NCI-H1105 treated with DMSO at 0.1 percent for 48 hours (cell line): ENCODE results near the gene GGT6.
"Not testable (repeated sequence)": the region's sequence is repeated elsewhere in the genome, so short reads cannot be mapped to it uniquely, and the experiment has no call there.

Experiments used
- DNase-seq: peaks from one replicate; lab custom pipeline; 2025; lab: John Stamatoyannopoulos, UW

The GGT6 gene, protein sequence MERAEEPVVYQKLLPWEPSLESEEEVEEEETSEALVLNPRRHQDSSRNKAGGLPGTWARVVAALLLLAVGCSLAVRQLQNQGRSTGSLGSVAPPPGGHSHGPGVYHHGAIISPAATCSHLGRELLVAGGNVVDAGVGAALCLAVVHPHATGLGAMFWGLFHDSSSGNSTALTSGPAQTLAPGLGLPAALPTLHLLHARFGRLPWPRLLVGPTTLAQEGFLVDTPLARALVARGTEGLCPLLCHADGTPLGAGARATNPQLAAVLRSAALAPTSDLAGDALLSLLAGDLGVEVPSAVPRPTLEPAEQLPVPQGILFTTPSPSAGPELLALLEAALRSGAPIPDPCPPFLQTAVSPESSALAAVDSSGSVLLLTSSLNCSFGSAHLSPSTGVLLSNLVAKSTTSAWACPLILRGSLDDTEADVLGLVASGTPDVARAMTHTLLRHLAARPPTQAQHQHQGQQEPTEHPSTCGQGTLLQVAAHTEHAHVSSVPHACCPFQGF

GRCh38 chr17:4560421-4560820 is at the start of gene GGT6:
Gene GGT6, minus strand, starts transcription at chr17:4560577. Its CDS starts 56 bp downstream, at chr17:4560521.
- DNase-seq: peak; percentile 87

DNA sequence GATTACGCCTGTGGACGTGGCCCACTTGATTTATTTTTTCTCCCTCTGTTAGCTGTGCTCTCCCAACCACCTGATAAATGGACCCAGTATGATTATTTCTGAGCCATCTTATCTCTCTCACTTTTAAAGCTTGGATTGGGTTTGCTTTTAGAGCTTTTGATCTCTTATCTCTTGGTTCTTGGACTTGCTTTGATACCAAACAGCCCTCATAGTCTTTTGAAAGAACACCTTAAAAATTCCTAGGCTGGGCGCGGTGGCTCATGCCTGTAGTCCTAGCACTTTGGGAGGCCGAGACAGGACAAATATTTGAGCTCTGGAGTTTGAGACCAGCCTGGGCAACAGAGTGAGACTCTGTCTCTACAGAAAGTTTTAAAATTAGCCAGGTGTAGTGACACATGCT is 49.8 kb upstream of the GGT6 start:
- no peak for DNase-seq

DNA sequence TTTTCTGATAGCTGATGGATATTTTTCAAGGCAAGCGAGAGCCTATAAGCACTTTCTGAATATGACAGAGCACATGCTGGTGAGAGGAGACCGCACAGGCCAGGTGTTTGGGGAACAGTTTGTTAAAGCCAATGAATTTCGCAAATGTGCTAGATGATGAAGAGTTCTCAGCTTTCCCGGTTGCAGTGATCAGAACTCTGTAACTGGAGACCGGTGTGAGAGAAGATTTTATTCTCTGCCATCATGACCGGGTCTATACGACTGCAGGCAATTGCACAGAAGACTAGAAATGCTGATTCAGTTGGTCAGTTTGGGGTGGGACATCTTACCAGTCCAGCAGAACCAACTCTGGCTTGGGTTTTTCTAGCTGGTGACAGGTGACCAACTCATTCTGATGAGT is 49.4 kb upstream of the GGT6 start:
- DNase-seq: no peak

- no peak for DNase-seq
Observed at GRCh38 chr17:4607773-4608187, 47.4 kb upstream of the GGT6 start.

DNA sequence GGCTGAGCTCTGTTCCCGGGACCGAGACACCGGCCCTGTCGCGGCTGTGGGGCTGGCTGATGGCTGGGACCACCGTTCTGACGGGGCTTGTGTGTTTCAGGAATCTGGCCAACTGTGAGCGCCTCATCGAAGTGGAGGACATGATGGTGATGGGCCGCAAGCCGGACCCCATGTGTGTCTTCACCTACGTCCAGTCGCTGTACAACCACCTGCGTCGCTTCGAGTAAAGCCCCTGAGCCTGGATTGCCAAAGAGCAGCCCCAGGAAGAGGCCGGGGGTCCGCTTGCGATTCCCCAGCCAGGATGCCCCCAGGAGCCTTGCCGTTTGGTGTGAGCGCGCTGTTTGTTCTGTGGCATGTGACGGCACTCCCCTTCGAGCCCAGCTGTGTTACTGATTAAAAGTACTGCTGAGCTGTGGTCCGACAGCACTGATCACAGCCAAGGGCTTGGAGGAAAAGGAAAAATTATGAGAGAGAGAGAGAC is 46.9 kb upstream of the GGT6 start:
- no peak for DNase-seq

DNA sequence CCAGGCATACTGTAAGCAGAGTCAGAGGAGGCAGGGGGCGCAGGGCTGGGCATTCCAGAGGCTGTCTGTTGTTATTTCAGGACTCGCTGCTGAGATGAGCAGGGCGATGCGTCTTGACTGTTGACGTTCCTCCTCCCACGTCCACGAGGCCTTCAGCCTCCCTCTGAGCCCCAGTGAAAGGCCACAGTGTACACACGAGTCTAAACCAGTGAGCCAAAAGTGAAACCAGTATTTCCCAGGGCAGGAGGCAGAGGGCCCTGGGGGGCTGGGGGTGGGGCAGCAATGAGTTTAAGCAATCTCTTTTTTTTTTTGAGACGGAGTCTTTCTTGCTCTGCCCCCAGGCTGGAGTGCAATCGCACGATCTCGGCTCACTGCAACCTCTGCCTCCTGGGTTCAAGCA is 45.4 kb upstream of the GGT6 start:
- DNase-seq: no peak

DNA sequence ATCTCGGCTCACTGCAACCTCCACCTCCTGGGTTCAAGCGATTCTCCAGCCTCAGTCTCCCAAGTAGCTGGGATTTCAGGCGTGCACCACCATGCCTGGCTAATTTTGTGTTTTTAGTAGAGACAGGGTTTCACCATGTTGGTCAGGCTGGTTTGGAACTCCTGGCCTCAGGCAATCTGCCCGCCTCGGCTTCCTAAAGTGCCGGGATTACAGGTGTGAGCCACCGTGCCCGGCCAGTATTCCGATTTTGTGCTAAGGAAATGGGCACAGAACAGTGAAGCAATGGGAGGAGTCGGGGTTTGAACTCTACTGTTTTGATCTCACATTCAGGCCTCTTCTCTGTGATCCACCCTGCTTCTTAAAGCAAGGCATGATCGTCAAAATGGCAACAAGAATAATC is 44.4 kb upstream of the GGT6 start:
- DNase-seq: not testable (repeated sequence)

DNA sequence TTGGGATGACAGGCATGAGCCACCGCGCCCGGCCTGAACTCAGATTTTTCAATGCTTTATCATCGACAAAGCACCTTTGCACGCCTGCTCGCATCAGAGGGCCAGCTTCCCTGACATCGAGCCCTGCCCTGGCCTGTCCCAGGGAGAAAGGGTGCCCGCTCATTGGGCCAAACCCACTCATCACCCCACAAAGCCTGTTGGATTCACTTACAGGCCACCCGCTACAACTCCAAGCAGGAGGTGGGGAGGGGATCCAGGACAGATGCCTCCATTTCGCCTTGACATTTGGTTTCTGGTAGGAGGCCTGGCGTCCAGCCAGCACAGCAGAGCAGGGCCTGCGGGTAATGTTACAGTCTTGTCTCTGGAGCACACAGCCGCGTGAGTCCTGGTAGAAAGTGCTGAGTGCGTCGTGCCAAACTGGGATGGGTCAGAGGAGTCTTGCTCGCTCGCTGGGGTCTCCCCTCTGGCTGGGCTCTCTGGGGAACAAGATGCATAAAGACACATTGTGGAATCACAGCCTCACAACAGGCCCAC is 43.8 kb upstream of the GGT6 start:
- DNase-seq: peak; percentile 80

DNA sequence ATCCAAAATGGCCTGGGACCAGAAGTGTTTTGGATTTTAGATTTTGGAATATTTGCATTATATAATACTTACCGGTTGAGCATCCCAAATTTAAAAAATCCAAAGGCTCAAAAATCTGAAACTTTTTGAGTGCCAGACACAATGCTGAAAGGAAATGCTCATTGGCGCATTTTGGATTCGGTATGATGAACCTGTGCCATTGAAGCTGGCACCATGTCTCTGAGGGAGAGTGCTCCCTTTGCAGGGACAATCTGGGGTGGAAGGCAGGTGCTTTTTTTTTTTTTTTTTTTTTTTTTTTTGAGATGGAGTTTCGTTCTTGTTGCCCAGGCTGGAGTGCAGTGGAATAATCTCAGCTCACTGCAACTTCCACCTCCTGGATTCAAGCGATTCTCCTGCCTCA is 41.7 kb upstream of the GGT6 start:
- no peak for DNase-seq

- no peak for DNase-seq
Observed at GRCh38 chr17:4601326-4601725, 40.9 kb upstream of the GGT6 start.

DNA sequence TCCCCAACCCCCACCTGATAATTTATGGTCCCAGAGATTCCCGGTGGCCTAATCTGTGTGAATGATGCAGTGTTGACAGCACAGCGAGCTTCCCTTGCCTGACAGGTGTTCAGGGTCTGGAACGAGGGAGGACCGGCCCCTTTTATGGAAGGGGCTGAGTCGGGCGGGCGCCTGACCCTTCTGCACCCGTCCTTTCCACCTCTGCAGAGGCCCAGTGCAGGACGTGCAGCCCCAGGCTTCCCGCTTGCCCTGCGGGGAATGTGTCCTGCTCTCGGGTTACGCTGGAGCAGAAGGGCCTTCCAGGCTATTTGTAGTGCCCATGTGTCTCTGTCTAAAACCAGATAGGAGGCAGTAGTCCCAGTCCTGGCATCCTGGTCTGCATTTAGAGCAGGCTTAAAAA is 40.2 kb upstream of the GGT6 start:
- DNase-seq: no peak

DNA sequence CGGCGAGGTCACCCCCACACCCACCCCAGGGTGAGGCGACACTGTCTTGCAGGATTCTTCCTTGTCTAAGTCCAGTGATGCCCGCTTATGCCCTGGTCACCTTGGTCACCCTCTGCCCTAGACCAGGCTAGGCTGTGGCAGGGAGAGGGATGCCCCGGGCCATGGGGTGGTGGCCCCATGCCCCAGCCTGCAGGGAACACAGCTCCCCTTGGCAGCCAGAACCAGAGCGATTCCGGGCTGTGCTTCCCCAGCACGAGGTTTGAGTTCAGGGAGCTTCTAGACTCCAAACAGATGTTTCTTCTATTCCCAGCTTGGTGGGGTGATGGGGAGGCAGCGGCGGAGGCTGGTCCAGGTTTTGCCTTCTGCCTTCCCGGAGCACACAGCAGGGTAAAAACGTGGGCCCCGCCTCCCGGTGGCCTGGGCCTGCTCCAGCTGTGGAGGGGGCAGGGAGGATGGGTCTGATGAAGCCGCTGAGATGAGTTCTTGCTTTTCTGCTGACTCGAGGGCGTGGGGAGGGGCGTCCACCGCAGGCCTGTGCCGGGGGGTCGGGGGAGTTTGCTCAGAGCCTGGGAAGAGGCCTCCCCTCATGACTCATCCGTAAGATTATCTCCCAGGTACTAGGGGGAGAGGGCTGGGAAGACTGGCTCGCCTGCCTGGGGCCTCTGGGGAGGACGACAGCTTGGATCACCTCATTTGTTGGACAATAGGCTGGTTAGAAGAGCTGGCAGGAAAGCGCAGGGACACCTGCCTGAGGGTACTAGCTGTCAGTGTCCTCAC is 39.3 kb upstream of the GGT6 start:
- no peak for DNase-seq

DNA sequence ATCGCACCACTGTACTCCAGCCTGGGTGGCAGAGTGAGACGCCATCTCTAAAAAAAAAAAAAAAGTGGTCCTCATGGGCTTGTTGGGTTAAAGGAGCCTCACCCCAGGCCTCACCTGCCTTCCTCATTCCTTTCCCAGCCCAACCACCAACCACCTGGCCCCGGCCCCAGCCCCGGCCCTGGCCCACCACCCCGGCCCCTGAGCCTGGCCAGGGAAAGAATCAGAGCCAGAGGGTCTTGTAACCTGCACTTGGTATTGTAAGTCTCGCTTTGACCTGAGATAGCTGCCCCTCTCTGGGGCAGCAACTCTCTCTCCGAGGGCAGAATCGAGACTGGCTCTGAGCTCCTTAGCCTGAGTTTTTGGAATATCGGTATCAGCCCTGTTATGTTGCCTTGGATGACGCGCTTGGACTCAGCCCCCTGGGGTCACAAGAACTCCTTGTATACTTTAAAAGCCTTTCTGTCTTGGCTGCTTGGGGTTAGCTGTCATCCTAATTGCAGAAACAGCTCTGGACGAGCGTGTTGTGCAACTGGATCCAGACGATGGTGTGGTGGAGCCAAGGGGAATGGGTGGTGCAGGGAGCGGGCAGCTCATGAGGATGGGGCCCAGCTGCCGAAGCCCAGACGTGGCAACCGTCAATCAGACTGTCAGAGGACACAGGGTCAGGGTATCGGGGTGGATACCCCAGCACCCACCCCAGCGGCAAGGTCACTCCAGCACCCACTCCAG is 38.6 kb upstream of the GGT6 start:
- DNase-seq: no peak

- DNase-seq: no peak
Observed at GRCh38 chr17:4597975-4598374, 37.6 kb upstream of the GGT6 start.

GRCh38 chr17:4596636-4597380 is 36.4 kb upstream of the GGT6 start:
- DNase-seq: no peak

GRCh38 chr17:4595685-4596342 is 35.4 kb upstream of the GGT6 start:
- DNase-seq: not testable (repeated sequence)

GRCh38 chr17:4594931-4595684 is 34.7 kb upstream of the GGT6 start:
- no peak for DNase-seq

DNA sequence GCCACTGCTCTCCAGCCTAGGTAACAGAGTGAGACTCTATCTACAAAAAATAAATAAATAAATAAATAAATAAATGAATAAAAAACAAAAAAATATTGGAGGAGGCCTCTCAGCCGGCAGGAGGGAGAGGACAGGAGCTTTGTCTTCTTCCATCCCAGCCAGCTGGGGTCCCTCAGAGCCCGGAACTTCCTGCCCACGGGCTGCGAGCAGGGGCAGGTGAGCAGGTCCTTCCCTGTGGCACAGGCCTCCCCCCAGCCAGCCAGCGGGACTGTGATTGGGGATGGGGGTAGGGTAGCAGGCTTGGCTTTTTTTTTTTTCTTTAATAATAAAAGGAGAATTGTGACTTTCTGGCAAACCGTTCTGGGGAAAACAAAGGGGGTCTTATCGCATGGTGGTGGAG is 34.0 kb upstream of the GGT6 start:
- DNase-seq: no peak

DNA sequence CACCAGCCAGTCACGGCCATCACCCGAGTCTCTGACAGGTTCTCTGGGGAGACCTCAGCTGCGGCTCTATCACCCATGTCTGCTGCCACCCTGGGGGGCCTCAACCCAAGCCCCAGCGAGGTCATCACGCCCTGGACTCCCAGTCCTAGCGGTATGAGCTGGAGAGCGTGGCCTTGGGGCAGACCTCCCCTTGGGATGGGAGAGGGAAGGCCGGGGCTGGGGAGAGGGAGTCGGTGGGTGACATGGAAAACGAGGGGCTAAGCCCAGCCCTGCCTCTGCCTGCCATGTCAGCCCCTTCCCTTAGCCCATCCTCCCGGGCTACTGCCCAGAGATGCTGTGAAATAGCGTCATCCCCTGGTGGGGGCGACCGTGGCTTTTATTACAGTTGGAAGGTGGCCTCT is 32.6 kb upstream of the GGT6 start:
- DNase-seq: no peak
